K562 (cell line): Measurements from ENCODE around the gene BCL2L1. TPM values are rescaled to one million over a fixed set of nuclear protein-coding genes. Genes with fewer than 3 reads are reported as not detected.

ENCODE experiments used
- CREB3L1 ChIP-seq: fragments of 450-650 bp; IDR thresholded peaks from 2 replicates; pipeline ENCODE4 v1.6.1; 2014; ENCODE audit warnings: low read depth, mild to moderate bottlenecking, moderate library complexity, borderline replicate concordance
- GTF2F1 ChIP-seq: IDR thresholded peaks from 2 replicates; pipeline ENCODE4 v1.6.1; 2011; ENCODE audit warnings: low read depth, low read length, improper control_type of control experiment
- JUNB ChIP-seq: fragments of 450-650 bp; formaldehyde crosslinking; conservative IDR thresholded peaks from 2 replicates; pipeline ENCODE4 v1.4.0; 2020; ENCODE audit warnings: mild to moderate bottlenecking
- RNF219 ChIP-seq: fragments of 250-450 bp; sonication (Bioruptor Pico); IDR thresholded peaks from 2 replicates; pipeline ENCODE4 v1.5.0; 2022; ENCODE audit warnings: mild to moderate bottlenecking
- TFAM ChIP-seq: fragments of 250-450 bp; sonication (Bioruptor Pico); conservative IDR thresholded peaks from 2 replicates; pipeline ENCODE4 v1.5.0; 2021; ENCODE audit warnings: mild to moderate bottlenecking, moderate library complexity
- TFAP4 ChIP-seq: sonication (generic); formaldehyde crosslinking; IDR thresholded peaks from 2 replicates; pipeline ENCODE4 v1.8.0; 2022; ENCODE audit warnings: missing genetic modification reagents, mild to moderate bottlenecking, moderate library complexity, borderline replicate concordance
- ZBTB40 ChIP-seq, 2 experiments: fragments of 450-650 bp in 1 of 2; sonication (generic) in 1 of 2; formaldehyde crosslinking in 1 of 2; IDR thresholded peaks; 2 replicates each; pipeline versions ENCODE4 v1.7.1 to v1.9.0; 2016 to 2022; ENCODE audit warnings: inconsistent platforms in 1 of 2, mild to moderate bottlenecking in 1 of 2, missing genetic modification reagents in 1 of 2
- ZKSCAN3 ChIP-seq: fragments of 250-450 bp; sonication (Bioruptor Pico); IDR thresholded peaks from 2 replicates; pipeline ENCODE4 v1.4.0; 2020
- ZNF561 ChIP-seq: fragments of 450-650 bp; formaldehyde crosslinking; conservative IDR thresholded peaks from 2 replicates; pipeline ENCODE4 v1.4.0; 2020; ENCODE audit warnings: mild to moderate bottlenecking, moderate library complexity
- ZNF696 ChIP-seq: fragments of 250-450 bp; sonication (Bioruptor Pico); conservative IDR thresholded peaks from 2 replicates; pipeline ENCODE4 v1.4.0; 2020; ENCODE audit warnings: mild to moderate bottlenecking, moderate library complexity
- ZNF778 ChIP-seq: fragments of 450-650 bp; formaldehyde crosslinking; IDR thresholded peaks from 2 replicates; pipeline ENCODE4 v1.4.0; 2020; ENCODE audit warnings: mild to moderate bottlenecking, moderate library complexity
- polyA plus RNA-seq, 8 experiments: library from polyadenylated mRNA; depleted of rRNA in 4 of 8; stranded (reverse) in 5 of 8; unstranded in 3 of 8; fragments of >200 nt; fragmentation: Nextera tagmentation in 2 of 8; fragmentation: Illumina TruSeq in 1 of 8; extraction: Ambion mirVana in 2 of 8; extraction: Trizol in 1 of 8; gene quantifications; 2 replicates each; pipeline versions ENCODE4 v1.2.1 to v1.2.3, GENCODE V29; 2011 to 2014; ENCODE audit warnings: inconsistent platforms in 1 of 8, missing spikeins in 1 of 8
- total RNA-seq, 7 experiments: library from RNA; depleted of rRNA in 6 of 7; stranded (reverse); fragments of >200 nt in 6 of 7; fragmentation: Illumina TruSeq in 2 of 7; extraction: Trizol in 2 of 7; gene quantifications; 2 replicates each; pipeline versions ENCODE4 v1.2.1 to v1.2.3, GENCODE V29; 2011 to 2021; ENCODE audit warnings: low replicate concordance in 1 of 7

BCL2L1 gene
- total and polyA plus RNA-seq, 9 of the 15 experiments (the other 6 are each of a cell fraction or from before 2014, with no cell fraction given) = 3.3 to 182 (median 120) TPM

- TF ChIP-seq RNF219 (CRISPR knock-in tag) (no peak), ZNF561 (CRISPR knock-in tag) (0 out of 2 replicates have a peak, but pooled peaks have one; percentile 48), JUNB (CRISPR knock-in tag) (no peak), TFAP4 (CRISPR knock-in tag) (peak; percentile 66), TFAM (CRISPR knock-in tag) (no peak), ZNF696 (no peak), GTF2F1 (no peak), ZBTB40 (IDR thresholded peaks at IDR 0.05) (no peak), ZBTB40 (CRISPR knock-in tag; IDR thresholded peaks at IDR 0.05) (no peak), ZNF778 (CRISPR knock-in tag) (no peak), ZKSCAN3 (no peak), CREB3L1 (no peak)
Observed at GRCh38 chr20:31706607-31707257, 15.9 kb downstream of the BCL2L1 start (continued).
